Body of pancreas (tissue), 4 donors: Measurements from ENCODE around the gene OR14A16.

ENCODE experiments used
- CTCF ChIP-seq, 7 experiments: fragments of 450-650 bp in 4 of 7; fragments of 200-600 bp in 3 of 7; sonication (generic) in 3 of 7; IDR thresholded peaks; one replicate each; pipeline ENCODE4 v1.5.1; 2016 to 2019; ENCODE audit warnings: antibody characterized with exemption in 7 of 7
- POLR2A ChIP-seq, 3 donors: fragments of 450-650 bp; IDR thresholded peaks; one replicate each; pipeline ENCODE4 v1.6.1; 2016; ENCODE audit warnings: antibody characterized with exemption in 3 of 3, mild to moderate bottlenecking in 2 of 3

- TF ChIP-seq CTCF (IDR thresholded peaks at IDR 0.05) (no peak), POLR2A (IDR thresholded peaks at IDR 0.05) (no peak)
Measured at GRCh38 chr1:247769603-247770002, 54.3 kb downstream of the OR14A16 start.
